HCT116 (cell line): ENCODE results near the gene MAML1. TPM values are rescaled to one million over a fixed set of nuclear protein-coding genes. Genes with fewer than 3 reads are reported as not detected.
"Not testable (repeated sequence)": the region's sequence is repeated elsewhere in the genome, so short reads cannot be mapped to it uniquely, and the experiment has no call there.

Experiments used
- ATAC-seq: fragments of 200-7000 bp; cut with Tn5 transposase; 2 replicates; pipeline ENCODE4 v1.9.1; 2020; ENCODE audit warnings: mild to moderate bottlenecking, moderate library complexity
- BruUV-seq: library from RNA; stranded (reverse); fragments of 400-500 nt; replicated peaks from 2 replicates; lab custom pipeline; 2021; lab: Mats Ljungman, UMichigan
- CTCF ChIA-PET: fragments of 300-600 bp; sonication (Branson Sonifier 250); formaldehyde crosslinking; loops from one replicate; lab custom pipeline; 2021; ENCODE audit warnings: antibody characterized with exemption; lab: Charles Lee
- POLR2A ChIA-PET: fragments of 300-600, 350-600 bp; sonication (Branson Sonifier 250); formaldehyde crosslinking; loops from one replicate; lab custom pipeline; 2021; ENCODE audit warnings: antibody characterized with exemption; lab: Charles Lee
- RAD21 ChIA-PET, 2 experiments: fragments of 300-600 bp; sonication (Branson Sonifier 250); formaldehyde crosslinking; loops; one replicate each; lab custom pipeline; 2023; ENCODE audit warnings: low total read pairs in 2 of 2; ENCODE audit not compliant: uncharacterized antibody in 2 of 2, unreplicated experiment in 2 of 2, low non-redundant PET in 1 of 2; lab: Charles Lee
- DNase-seq: peaks from one replicate; pipeline ENCODE4 v3.0.0-alpha.2; 2010; ENCODE audit warnings: low read depth, low spot score
- H2AFZ ChIP-seq: fragments of 200-600 bp; shearing (Covaris generic), sonication (generic); 2 replicates; pipeline ENCODE4 v1.6.1; 2017; ENCODE audit warnings: low read depth, mixed run types, mixed read lengths, antibody characterized with exemption, low read length; ENCODE audit not compliant: poor library complexity, severe bottlenecking
- H3K27ac ChIP-seq: 2 replicates; pipeline ENCODE4 v1.5.1; 2012; ENCODE audit warnings: low read depth, low read length
- H3K27me3 ChIP-seq: fragments of 200-600 bp; sonication (generic); 2 replicates; pipeline ENCODE4 v1.6.1; 2016; ENCODE audit warnings: mixed run types, low read length, mixed read lengths; ENCODE audit not compliant: insufficient read depth
- H3K36me3 ChIP-seq, 2 experiments: fragments of 200-500 bp in 1 of 2; fragments of 200-600 bp in 1 of 2; sonication (Bioruptor generic) in 1 of 2; sonication (generic) in 1 of 2; 2 replicates each; pipeline versions ENCODE4 v1.5.1 to v1.6.1; 2014 to 2016; ENCODE audit warnings: low read length in 2 of 2, inconsistent platforms in 1 of 2, mixed read lengths in 1 of 2, mixed run types in 1 of 2; ENCODE audit not compliant: insufficient read depth in 2 of 2, control insufficient read depth in 1 of 2
- H3K4me1 ChIP-seq, 2 experiments: fragments of 200-600 bp in 1 of 2; sonication (generic) in 1 of 2; 2 replicates each; pipeline versions ENCODE4 v1.5.1 to v1.6.1; 2012 to 2017; ENCODE audit warnings: low read length in 2 of 2, inconsistent platforms in 1 of 2, mild to moderate bottlenecking in 1 of 2, mixed read lengths in 1 of 2, mixed run types in 1 of 2, moderate library complexity in 1 of 2; ENCODE audit not compliant: insufficient read depth in 2 of 2, control insufficient read depth in 1 of 2
- H3K4me2 ChIP-seq: fragments of 200-600 bp; sonication (generic); 2 replicates; pipeline ENCODE4 v1.6.1; 2017; ENCODE audit warnings: mixed run types, low read length, mixed read lengths
- H3K4me3 ChIP-seq, 2 experiments: fragments of 200-600 bp in 1 of 2; sonication (generic) in 1 of 2; replicated peaks in 1 of 2; 2 replicates each; pipeline ENCODE4 v1.5.1; 2011 to 2016; ENCODE audit warnings: low read length in 2 of 2, control low read depth in 1 of 2, low read depth in 1 of 2, mild to moderate bottlenecking in 1 of 2, mixed read lengths in 1 of 2, mixed run types in 1 of 2
- H3K79me2 ChIP-seq: fragments of 200-600 bp; sonication (generic); 2 replicates; pipeline ENCODE4 v1.6.1; 2017; ENCODE audit warnings: mild to moderate bottlenecking, mixed run types, low read length, moderate library complexity, mixed read lengths; ENCODE audit not compliant: insufficient read depth
- H3K9ac ChIP-seq: fragments of 200-600 bp; sonication (generic); 2 replicates; pipeline ENCODE4 v1.6.1; 2016; ENCODE audit warnings: low read length, mixed read lengths
- H3K9me2 ChIP-seq: fragments of 200-600 bp; sonication (generic), shearing (Covaris generic); 2 replicates; pipeline ENCODE4 v1.6.1; 2017; ENCODE audit warnings: mixed run types, mild to moderate bottlenecking, moderate library complexity; ENCODE audit not compliant: insufficient read depth
- H3K9me3 ChIP-seq, 2 experiments: fragments of 200-500 bp in 1 of 2; fragments of 200-600 bp in 1 of 2; sonication (Bioruptor generic) in 1 of 2; sonication (generic) in 1 of 2; 2 replicates each; pipeline ENCODE4 v1.6.1; 2014 to 2017; ENCODE audit warnings: low read length in 2 of 2, mixed read lengths in 2 of 2, inconsistent platforms in 1 of 2, low read depth in 1 of 2, mild to moderate bottlenecking in 1 of 2, mixed run types in 1 of 2, moderate library complexity in 1 of 2; ENCODE audit not compliant: control insufficient read depth in 1 of 2, insufficient read depth in 1 of 2
- H4K20me1 ChIP-seq: fragments of 200-600 bp; sonication (generic), shearing (Covaris generic); 2 replicates; pipeline ENCODE4 v1.6.1; 2017; ENCODE audit warnings: mixed run types, mild to moderate bottlenecking, moderate library complexity; ENCODE audit not compliant: insufficient read depth
- CEBPB ChIP-seq: IDR thresholded peaks from 2 replicates; pipeline ENCODE4 v1.6.1; 2012; ENCODE audit warnings: low read depth
- EGR1 ChIP-seq: IDR thresholded peaks from 2 replicates; pipeline ENCODE4 v1.6.1; 2012; ENCODE audit warnings: low read depth
- POLR2A ChIP-seq: IDR thresholded peaks from 2 replicates; pipeline ENCODE4 v1.7.0; 2011; ENCODE audit warnings: borderline replicate concordance; ENCODE audit not compliant: insufficient read depth, insufficient read length; ENCODE audit errors: extremely low read depth
- SRF ChIP-seq: IDR thresholded peaks from 2 replicates; pipeline ENCODE4 v1.6.1; 2012; ENCODE audit warnings: low read depth
- TCF7L2 ChIP-seq: IDR thresholded peaks from 2 replicates; pipeline ENCODE4 v1.7.0; 2011; ENCODE audit warnings: borderline replicate concordance, inconsistent platforms; ENCODE audit not compliant: insufficient read depth, insufficient read length; ENCODE audit errors: extremely low read depth
- YY1 ChIP-seq: IDR thresholded peaks from 2 replicates; pipeline ENCODE4 v1.6.1; 2011; ENCODE audit warnings: low read length, low read depth, moderate library complexity, mild to moderate bottlenecking; ENCODE audit not compliant: insufficient replicate concordance; ENCODE audit errors: extremely low read depth
- intact Hi-C: fragments of 100-400 bp; cut with micrococcal nuclease; formaldehyde crosslinking; loops from 2 replicates; pipeline ENCODE4 v1.10.0; 2022
- total RNA-seq: library from RNA; stranded (reverse); gene quantifications from one replicate; pipeline ENCODE4 v1.2.1, GENCODE V29; 2021; ENCODE audit not compliant: unreplicated experiment
- TF ChIP-seq, protein P1 (sequence below): IDR thresholded peaks from 2 replicates; pipeline ENCODE4 v1.6.1; 2012; ENCODE audit warnings: low read depth
- TF ChIP-seq, protein P2 (sequence below): IDR thresholded peaks from 2 replicates; pipeline ENCODE4 v1.6.1; 2012

The MAML1 gene
- total RNA-seq, 1 experiment from 2014 or later, result 29.5 TPM

DNA sequence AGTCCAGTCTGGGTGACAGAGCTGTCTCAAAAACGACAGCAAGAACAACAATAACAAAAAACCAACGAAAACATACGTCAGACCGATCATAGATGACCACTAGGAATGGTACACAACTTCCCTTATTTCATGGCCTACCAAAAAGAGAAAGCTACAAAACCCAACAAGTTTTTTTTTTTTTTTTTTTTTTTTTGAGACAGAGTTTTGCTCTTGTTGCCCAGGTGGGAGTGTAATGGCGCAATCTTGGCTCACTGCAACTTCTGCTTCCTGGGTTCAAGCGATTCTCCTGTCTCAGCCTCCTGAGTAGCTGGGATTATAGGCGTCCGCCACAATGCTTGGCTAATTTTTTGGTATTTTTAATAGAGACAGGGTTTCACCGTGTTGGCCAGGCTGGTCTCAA lies 43.4 kb upstream of the MAML1 start:
- H3K9ac ChIP-seq, H3K4me2 ChIP-seq, CTCF ChIA-PET, DNase-seq, POLR2A ChIA-PET, H2AFZ ChIP-seq, H3K27me3 ChIP-seq, H3K9me3 ChIP-seq, RAD21 ChIA-PET, H3K36me3 ChIP-seq, BruUV-seq, intact Hi-C loops, H3K27ac ChIP-seq, H3K79me2 ChIP-seq, H3K9me2 ChIP-seq, ATAC-seq, H4K20me1 ChIP-seq, H3K4me3 ChIP-seq, H3K4me1 ChIP-seq: not testable (repeated sequence)

DNA sequence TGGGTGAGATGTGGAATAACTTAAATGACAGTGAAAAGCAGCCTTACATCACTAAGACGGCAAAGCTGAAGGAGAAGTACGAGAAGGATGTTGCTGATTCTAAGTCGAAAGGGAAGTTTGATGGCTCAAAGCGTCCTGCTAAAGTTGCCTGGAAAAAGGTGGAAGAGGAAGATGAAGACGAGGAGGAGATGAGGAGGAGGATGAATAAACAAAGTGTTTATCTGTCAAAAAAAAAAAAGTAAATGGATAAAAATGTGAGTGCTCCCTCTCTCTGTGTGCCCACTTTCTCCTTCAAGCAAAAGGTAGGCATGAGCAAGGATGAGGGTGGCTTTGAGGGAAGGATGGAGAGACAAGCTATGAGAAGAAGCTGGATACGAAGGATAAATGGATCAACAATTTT lies 38.1 kb upstream of the MAML1 start:
- Histone ChIP-seq H3K9ac (no peak overlapping the region), H2AFZ (no peak overlapping the region), H3K27ac (no peak overlapping the region), H3K27me3 (no peaks in the 10 kb centered on the region), H3K9me2 (no peaks in the 10 kb centered on the region), H3K36me3 (no peaks in the 10 kb centered on the region; a peak in 1 of 4 replicates), H3K4me3 (no peak overlapping the region), H3K4me2 (no peak overlapping the region), H3K79me2 (peaks cover 8% of the 10 kb centered on the region), H3K4me1 (peaks cover 3 to 24% of the 10 kb centered on the region in 2 experiments; a peak in 3 of 4 replicates), H4K20me1 (no peaks in the 10 kb centered on the region), H3K9me3 (no peaks in the 10 kb centered on the region)
- DNase-seq (no peak), ATAC-seq (no peak)
- intact Hi-C loops, result no loop called here
- RAD21 ChIA-PET, result no interaction called here
- POLR2A ChIA-PET, result no interaction called here
- TF ChIP-seq POLR2A, result no peak
- TF ChIP-seq YY1, result no peak
- TF ChIP-seq, protein P1, sequence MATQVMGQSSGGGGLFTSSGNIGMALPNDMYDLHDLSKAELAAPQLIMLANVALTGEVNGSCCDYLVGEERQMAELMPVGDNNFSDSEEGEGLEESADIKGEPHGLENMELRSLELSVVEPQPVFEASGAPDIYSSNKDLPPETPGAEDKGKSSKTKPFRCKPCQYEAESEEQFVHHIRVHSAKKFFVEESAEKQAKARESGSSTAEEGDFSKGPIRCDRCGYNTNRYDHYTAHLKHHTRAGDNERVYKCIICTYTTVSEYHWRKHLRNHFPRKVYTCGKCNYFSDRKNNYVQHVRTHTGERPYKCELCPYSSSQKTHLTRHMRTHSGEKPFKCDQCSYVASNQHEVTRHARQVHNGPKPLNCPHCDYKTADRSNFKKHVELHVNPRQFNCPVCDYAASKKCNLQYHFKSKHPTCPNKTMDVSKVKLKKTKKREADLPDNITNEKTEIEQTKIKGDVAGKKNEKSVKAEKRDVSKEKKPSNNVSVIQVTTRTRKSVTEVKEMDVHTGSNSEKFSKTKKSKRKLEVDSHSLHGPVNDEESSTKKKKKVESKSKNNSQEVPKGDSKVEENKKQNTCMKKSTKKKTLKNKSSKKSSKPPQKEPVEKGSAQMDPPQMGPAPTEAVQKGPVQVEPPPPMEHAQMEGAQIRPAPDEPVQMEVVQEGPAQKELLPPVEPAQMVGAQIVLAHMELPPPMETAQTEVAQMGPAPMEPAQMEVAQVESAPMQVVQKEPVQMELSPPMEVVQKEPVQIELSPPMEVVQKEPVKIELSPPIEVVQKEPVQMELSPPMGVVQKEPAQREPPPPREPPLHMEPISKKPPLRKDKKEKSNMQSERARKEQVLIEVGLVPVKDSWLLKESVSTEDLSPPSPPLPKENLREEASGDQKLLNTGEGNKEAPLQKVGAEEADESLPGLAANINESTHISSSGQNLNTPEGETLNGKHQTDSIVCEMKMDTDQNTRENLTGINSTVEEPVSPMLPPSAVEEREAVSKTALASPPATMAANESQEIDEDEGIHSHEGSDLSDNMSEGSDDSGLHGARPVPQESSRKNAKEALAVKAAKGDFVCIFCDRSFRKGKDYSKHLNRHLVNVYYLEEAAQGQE, result no peak
- TF ChIP-seq, protein P2, sequence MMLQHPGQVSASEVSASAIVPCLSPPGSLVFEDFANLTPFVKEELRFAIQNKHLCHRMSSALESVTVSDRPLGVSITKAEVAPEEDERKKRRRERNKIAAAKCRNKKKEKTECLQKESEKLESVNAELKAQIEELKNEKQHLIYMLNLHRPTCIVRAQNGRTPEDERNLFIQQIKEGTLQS, result no peak
- TF ChIP-seq SRF, result no peak
- no peak for TF ChIP-seq EGR1
- TF ChIP-seq CEBPB, result no peak
- TF ChIP-seq TCF7L2, result no peak
- CTCF ChIA-PET, result no interaction called here
- BruUV-seq, result no TSS peak
